K562 (cell line): Measurements from ENCODE around the gene PHOSPHO1. TPM values are rescaled to one million over a fixed set of nuclear protein-coding genes. Genes with fewer than 3 reads are reported as not detected.
A peak's percentile ranks its signal among the peaks of the same experiment; 100 is the strongest.

Experiments
- BCL6 ChIP-seq: fragments of 250-450 bp; sonication (Bioruptor Pico); IDR thresholded peaks from 2 replicates; pipeline ENCODE4 v1.4.0; 2020
- FOXA1 ChIP-seq: fragments of 450-650 bp; IDR thresholded peaks from 2 replicates; pipeline ENCODE4 v1.6.1; 2016; ENCODE audit warnings: mild to moderate bottlenecking, borderline replicate concordance
- HEY1 ChIP-seq: fragments of 250-450 bp; sonication (Bioruptor Pico); IDR thresholded peaks from 2 replicates; pipeline ENCODE4 v1.5.0; 2020; ENCODE audit warnings: mild to moderate bottlenecking, moderate library complexity, borderline replicate concordance
- HIVEP1 ChIP-seq: fragments of 250-450 bp; sonication (Bioruptor Pico); IDR thresholded peaks from 2 replicates; pipeline ENCODE4 v1.4.0; 2020; ENCODE audit warnings: mild to moderate bottlenecking
- MAFG ChIP-seq: fragments of 450-650 bp; conservative IDR thresholded peaks from 2 replicates; pipeline ENCODE4 v1.6.1; 2016; ENCODE audit warnings: missing genetic modification characterization, missing compliant biosample characterization
- NCOA1 ChIP-seq: fragments of 450-650 bp; IDR thresholded peaks from 2 replicates; pipeline ENCODE4 v1.6.1; 2016; ENCODE audit warnings: low read depth
- NR2C2 ChIP-seq, 2 experiments: fragments of 200-800 bp in 1 of 2; sonication (Bioruptor generic) in 1 of 2; sonication (generic) in 1 of 2; formaldehyde crosslinking in 1 of 2; IDR thresholded peaks; 2 replicates each; pipeline versions ENCODE4 v1.6.1 to v1.8.0; 2016 to 2022; ENCODE audit warnings: mild to moderate bottlenecking in 1 of 2, missing compliant biosample characterization in 1 of 2, missing genetic modification characterization in 1 of 2, missing genetic modification reagents in 1 of 2
- NR2F6 ChIP-seq: fragments of 450-650 bp; formaldehyde crosslinking; IDR thresholded peaks from 2 replicates; pipeline ENCODE4 v1.4.0; 2020; ENCODE audit warnings: mild to moderate bottlenecking
- OTX1 ChIP-seq: fragments of 450-650 bp; formaldehyde crosslinking; IDR thresholded peaks from 2 replicates; pipeline ENCODE4 v1.4.0; 2022; ENCODE audit warnings: mild to moderate bottlenecking
- PHB ChIP-seq: fragments of 250-450 bp; sonication (Bioruptor Pico); IDR thresholded peaks from 2 replicates; pipeline ENCODE4 v1.5.0; 2021
- SP2 ChIP-seq: IDR thresholded peaks from 2 replicates; pipeline ENCODE4 v1.6.1; 2011; ENCODE audit warnings: mild to moderate bottlenecking, low read depth, low read length, moderate library complexity; ENCODE audit not compliant: poor library complexity, severe bottlenecking; ENCODE audit errors: extremely low read depth
- SRSF9 ChIP-seq: fragments of 200-400 bp; formaldehyde crosslinking; IDR thresholded peaks from 2 replicates; pipeline ENCODE4 v1.6.1; 2017; ENCODE audit warnings: low read depth, low read length, borderline replicate concordance
- TAF9B ChIP-seq: fragments of 450-650 bp; IDR thresholded peaks from 2 replicates; pipeline ENCODE4 v1.6.1; 2018; ENCODE audit warnings: mild to moderate bottlenecking; ENCODE audit not compliant: partially characterized antibody
- TBL1XR1 ChIP-seq, 2 experiments: IDR thresholded peaks; 2 replicates each; pipeline ENCODE4 v1.6.1; 2012; ENCODE audit warnings: improper control_type of control experiment in 2 of 2, low read length in 2 of 2, mild to moderate bottlenecking in 1 of 2
- TEAD4 ChIP-seq, 2 experiments: sonication (generic) in 1 of 2; formaldehyde crosslinking in 1 of 2; IDR thresholded peaks; 2 replicates each; pipeline versions ENCODE4 v1.6.1 to v1.8.0; 2012 to 2022; ENCODE audit warnings: borderline replicate concordance in 1 of 2, inconsistent platforms in 1 of 2, low read length in 1 of 2, mild to moderate bottlenecking in 1 of 2, missing genetic modification reagents in 1 of 2
- TRIM25 ChIP-seq: fragments of 450-650 bp; IDR thresholded peaks from 2 replicates; pipeline ENCODE4 v1.7.0; 2016; ENCODE audit warnings: borderline replicate concordance
- ZNF121 ChIP-seq: sonication (generic); formaldehyde crosslinking; conservative IDR thresholded peaks from 2 replicates; pipeline ENCODE4 v1.8.0; 2022; ENCODE audit warnings: missing genetic modification reagents
- polyA plus RNA-seq, 8 experiments: library from polyadenylated mRNA; depleted of rRNA in 4 of 8; stranded (reverse) in 5 of 8; unstranded in 3 of 8; fragments of >200 nt; fragmentation: Nextera tagmentation in 2 of 8; fragmentation: Illumina TruSeq in 1 of 8; extraction: Ambion mirVana in 2 of 8; extraction: Trizol in 1 of 8; gene quantifications; 2 replicates each; pipeline versions ENCODE4 v1.2.1 to v1.2.3, GENCODE V29; 2011 to 2014; ENCODE audit warnings: inconsistent platforms in 1 of 8, missing spikeins in 1 of 8
- total RNA-seq, 7 experiments: library from RNA; depleted of rRNA in 6 of 7; stranded (reverse); fragments of >200 nt in 6 of 7; fragmentation: Illumina TruSeq in 2 of 7; extraction: Trizol in 2 of 7; gene quantifications; 2 replicates each; pipeline versions ENCODE4 v1.2.1 to v1.2.3, GENCODE V29; 2011 to 2021; ENCODE audit warnings: low replicate concordance in 1 of 7
- TF ChIP-seq, protein P1 (sequence below): sonication (generic); formaldehyde crosslinking; IDR thresholded peaks from 2 replicates; pipeline ENCODE4 v1.8.1; 2023; ENCODE audit warnings: mild to moderate bottlenecking, missing genetic modification reagents
- TF ChIP-seq, protein P2 (sequence below): IDR thresholded peaks from 2 replicates; pipeline ENCODE4 v1.6.1; 2016; ENCODE audit warnings: missing genetic modification characterization, missing compliant biosample characterization
- TF ChIP-seq, protein P3 (sequence below): sonication (generic); formaldehyde crosslinking; IDR thresholded peaks from 2 replicates; pipeline ENCODE4 v1.8.1; 2022; ENCODE audit warnings: missing genetic modification reagents

Gene PHOSPHO1
- total and polyA plus RNA-seq, 9 of the 15 experiments (the other 6 are each of a cell fraction or from before 2014, with no cell fraction given): 0.06 to 0.07 TPM; not detected in 7

DNA sequence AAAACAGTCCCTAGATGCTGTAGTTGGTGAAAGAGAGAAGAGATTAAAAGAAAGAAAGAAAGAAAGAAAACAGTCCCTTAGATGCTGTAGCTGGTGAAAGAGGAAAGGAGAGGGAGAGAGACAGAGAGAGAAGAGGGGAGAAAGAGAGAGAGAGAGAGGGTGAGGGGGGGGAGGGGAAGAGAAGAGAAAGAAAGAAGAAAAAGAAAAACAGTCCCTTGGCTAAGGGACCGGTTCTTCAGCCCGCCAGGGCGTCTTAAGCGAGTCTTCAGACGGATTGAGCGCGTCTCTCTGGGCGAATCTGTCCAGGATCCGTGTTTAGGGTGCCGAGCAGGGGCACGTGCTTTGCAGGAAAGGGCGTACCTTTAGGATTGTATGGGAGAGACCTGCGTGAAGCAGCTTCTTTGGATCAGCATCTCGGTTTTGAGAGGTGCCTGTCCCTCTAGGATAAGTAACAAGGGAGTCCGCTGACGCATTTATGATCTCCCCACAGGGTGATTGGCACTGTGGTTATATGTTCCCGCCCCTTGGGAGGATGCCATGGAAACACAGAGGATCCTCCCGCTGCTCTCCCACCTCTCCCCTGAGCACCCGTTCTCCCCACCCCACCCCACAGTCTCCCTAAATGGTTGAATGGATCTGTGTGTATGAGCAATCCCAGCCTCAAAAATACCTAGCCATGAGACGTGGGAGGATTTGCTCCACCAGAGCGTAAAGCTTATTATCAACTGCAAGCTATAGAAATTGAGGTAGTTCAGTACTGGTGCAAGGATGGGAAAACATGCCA is 36.9 kb downstream of the PHOSPHO1 start (continued):
- no peak for TF ChIP-seq NR2C2 (CRISPR knock-in tag; IDR thresholded peaks at IDR 0.05)
- no peak for TF ChIP-seq NR2C2 (tag; IDR thresholded peaks at IDR 0.05)
- TF ChIP-seq OTX1 (CRISPR knock-in tag): peak; percentile 62; the same call in 1 of the 2 replicates
- TF ChIP-seq TAF9B: no peak
- TF ChIP-seq, protein P1, sequence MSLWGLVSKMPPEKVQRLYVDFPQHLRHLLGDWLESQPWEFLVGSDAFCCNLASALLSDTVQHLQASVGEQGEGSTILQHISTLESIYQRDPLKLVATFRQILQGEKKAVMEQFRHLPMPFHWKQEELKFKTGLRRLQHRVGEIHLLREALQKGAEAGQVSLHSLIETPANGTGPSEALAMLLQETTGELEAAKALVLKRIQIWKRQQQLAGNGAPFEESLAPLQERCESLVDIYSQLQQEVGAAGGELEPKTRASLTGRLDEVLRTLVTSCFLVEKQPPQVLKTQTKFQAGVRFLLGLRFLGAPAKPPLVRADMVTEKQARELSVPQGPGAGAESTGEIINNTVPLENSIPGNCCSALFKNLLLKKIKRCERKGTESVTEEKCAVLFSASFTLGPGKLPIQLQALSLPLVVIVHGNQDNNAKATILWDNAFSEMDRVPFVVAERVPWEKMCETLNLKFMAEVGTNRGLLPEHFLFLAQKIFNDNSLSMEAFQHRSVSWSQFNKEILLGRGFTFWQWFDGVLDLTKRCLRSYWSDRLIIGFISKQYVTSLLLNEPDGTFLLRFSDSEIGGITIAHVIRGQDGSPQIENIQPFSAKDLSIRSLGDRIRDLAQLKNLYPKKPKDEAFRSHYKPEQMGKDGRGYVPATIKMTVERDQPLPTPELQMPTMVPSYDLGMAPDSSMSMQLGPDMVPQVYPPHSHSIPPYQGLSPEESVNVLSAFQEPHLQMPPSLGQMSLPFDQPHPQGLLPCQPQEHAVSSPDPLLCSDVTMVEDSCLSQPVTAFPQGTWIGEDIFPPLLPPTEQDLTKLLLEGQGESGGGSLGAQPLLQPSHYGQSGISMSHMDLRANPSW (CRISPR knock-in tag): no peak
- no peak for TF ChIP-seq BCL6 (CRISPR knock-in tag)
- no peak for TF ChIP-seq NR2F6
- TF ChIP-seq FOXA1: no peak
- TF ChIP-seq MAFG (tag): no peak
- no peak for TF ChIP-seq HIVEP1 (CRISPR knock-in tag)
- peak; percentile 98 for TF ChIP-seq TRIM25
- TF ChIP-seq PHB (CRISPR knock-in tag): no peak
- no peak for TF ChIP-seq SRSF9
- TF ChIP-seq TBL1XR1 (IDR thresholded peaks at IDR 0.05; ENCODE audit: low read length in 2 of 2): no peak
- no peak for TF ChIP-seq TEAD4 (IDR thresholded peaks at IDR 0.05; ENCODE audit: low read length)
- TF ChIP-seq TEAD4 (CRISPR knock-in tag; IDR thresholded peaks at IDR 0.05; ENCODE audit: borderline replicate concordance): no peak
- TF ChIP-seq, protein P2, sequence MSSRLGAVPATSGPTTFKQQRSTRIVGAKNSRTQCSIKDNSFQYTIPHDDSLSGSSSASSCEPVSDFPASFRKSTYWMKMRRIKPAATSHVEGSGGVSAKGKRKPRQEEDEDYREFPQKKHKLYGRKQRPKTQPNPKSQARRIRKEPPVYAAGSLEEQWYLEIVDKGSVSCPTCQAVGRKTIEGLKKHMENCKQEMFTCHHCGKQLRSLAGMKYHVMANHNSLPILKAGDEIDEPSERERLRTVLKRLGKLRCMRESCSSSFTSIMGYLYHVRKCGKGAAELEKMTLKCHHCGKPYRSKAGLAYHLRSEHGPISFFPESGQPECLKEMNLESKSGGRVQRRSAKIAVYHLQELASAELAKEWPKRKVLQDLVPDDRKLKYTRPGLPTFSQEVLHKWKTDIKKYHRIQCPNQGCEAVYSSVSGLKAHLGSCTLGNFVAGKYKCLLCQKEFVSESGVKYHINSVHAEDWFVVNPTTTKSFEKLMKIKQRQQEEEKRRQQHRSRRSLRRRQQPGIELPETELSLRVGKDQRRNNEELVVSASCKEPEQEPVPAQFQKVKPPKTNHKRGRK (tag): peak; percentile 99
- no peak; the same call in 1 of the 2 replicates for TF ChIP-seq NCOA1
- no peak for TF ChIP-seq HEY1
- TF ChIP-seq, protein P3, sequence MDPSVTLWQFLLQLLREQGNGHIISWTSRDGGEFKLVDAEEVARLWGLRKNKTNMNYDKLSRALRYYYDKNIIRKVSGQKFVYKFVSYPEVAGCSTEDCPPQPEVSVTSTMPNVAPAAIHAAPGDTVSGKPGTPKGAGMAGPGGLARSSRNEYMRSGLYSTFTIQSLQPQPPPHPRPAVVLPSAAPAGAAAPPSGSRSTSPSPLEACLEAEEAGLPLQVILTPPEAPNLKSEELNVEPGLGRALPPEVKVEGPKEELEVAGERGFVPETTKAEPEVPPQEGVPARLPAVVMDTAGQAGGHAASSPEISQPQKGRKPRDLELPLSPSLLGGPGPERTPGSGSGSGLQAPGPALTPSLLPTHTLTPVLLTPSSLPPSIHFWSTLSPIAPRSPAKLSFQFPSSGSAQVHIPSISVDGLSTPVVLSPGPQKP (CRISPR knock-in tag): no peak
- no peak for TF ChIP-seq SP2
- TF ChIP-seq ZNF121 (CRISPR knock-in tag): no peak
